Liver (tissue), 9 donors: ENCODE results near the gene NEB. TPM values are rescaled to one million over a fixed set of nuclear protein-coding genes. Genes with fewer than 3 reads are reported as not detected.

ENCODE experiments used
- DNase-seq: peaks from one replicate; pipeline ENCODE4 v3.0.0-alpha.2; 2017; ENCODE audit warnings: low spot score
- H3K27ac ChIP-seq, 2 donors: one replicate each; pipeline ENCODE4 v1.7.0; 2013; ENCODE audit warnings: inconsistent platforms in 2 of 2, low read length in 2 of 2, control low read depth in 1 of 2, low read depth in 1 of 2, mild to moderate bottlenecking in 1 of 2
- H3K27me3 ChIP-seq, 4 donors: one replicate each; pipeline versions ENCODE4 v1.6.1 to v1.7.0; 2013; ENCODE audit warnings: low read length in 3 of 4, inconsistent platforms in 1 of 4, mild to moderate bottlenecking in 1 of 4, moderate library complexity in 1 of 4; ENCODE audit not compliant: control insufficient read depth in 4 of 4, insufficient read depth in 4 of 4
- H3K36me3 ChIP-seq, 4 donors: one replicate each; pipeline versions ENCODE4 v1.6.1 to v1.7.0; 2013; ENCODE audit warnings: low read length in 3 of 4, mild to moderate bottlenecking in 3 of 4, low read depth in 1 of 4, moderate library complexity in 1 of 4; ENCODE audit not compliant: control insufficient read depth in 4 of 4, insufficient read depth in 3 of 4
- H3K4me1 ChIP-seq, 4 donors: one replicate each; pipeline versions ENCODE4 v1.6.1 to v1.7.0; 2013; ENCODE audit warnings: low read length in 3 of 4, mild to moderate bottlenecking in 3 of 4, moderate library complexity in 1 of 4; ENCODE audit not compliant: control insufficient read depth in 4 of 4, insufficient read depth in 4 of 4
- H3K4me3 ChIP-seq, 3 donors: one replicate each; pipeline versions ENCODE4 v1.6.1 to v1.7.0; 2013; ENCODE audit warnings: low read length in 3 of 3, control low read depth in 1 of 3, low read depth in 1 of 3, mild to moderate bottlenecking in 1 of 3
- H3K9ac ChIP-seq, 2 donors: one replicate each; pipeline ENCODE4 v1.7.0; 2013; ENCODE audit warnings: low read length in 2 of 2, mild to moderate bottlenecking in 2 of 2, moderate library complexity in 2 of 2, control low read depth in 1 of 2, low read depth in 1 of 2
- H3K9me3 ChIP-seq, 4 donors: one replicate each; pipeline versions ENCODE4 v1.6.1 to v1.7.0; 2013; ENCODE audit warnings: low read length in 3 of 4; ENCODE audit not compliant: control insufficient read depth in 4 of 4
- CTCF ChIP-seq: fragments of 150-350 bp; IDR thresholded peaks from 2 replicates; pipeline ENCODE4 v1.5.1; 2017; ENCODE audit warnings: improper control_type of control experiment, low read depth, low read length; ENCODE audit not compliant: missing input control
- EGR1 ChIP-seq, 2 donors: IDR thresholded peaks; 2 replicates each; pipeline ENCODE4 v1.6.1; 2016 to 2018; ENCODE audit warnings: antibody characterized with exemption in 2 of 2, low read depth in 2 of 2
- FOXA1 ChIP-seq: IDR thresholded peaks from 2 replicates; pipeline ENCODE4 v1.6.1; 2016; ENCODE audit warnings: antibody characterized with exemption
- FOXA2 ChIP-seq: IDR thresholded peaks from 2 replicates; pipeline ENCODE4 v1.6.1; 2016; ENCODE audit warnings: antibody characterized with exemption
- GABPA ChIP-seq, 2 donors: IDR thresholded peaks in 1 of 2; conservative IDR thresholded peaks in 1 of 2; 2 replicates each; pipeline ENCODE4 v1.6.1; 2016; ENCODE audit warnings: antibody characterized with exemption in 2 of 2, mild to moderate bottlenecking in 1 of 2, moderate library complexity in 1 of 2
- HNF4A ChIP-seq, 2 donors: conservative IDR thresholded peaks; 2 replicates each; pipeline ENCODE4 v1.6.1; 2016; ENCODE audit warnings: antibody characterized with exemption in 2 of 2, mild to moderate bottlenecking in 2 of 2
- JUND ChIP-seq, 2 donors: IDR thresholded peaks; 2 replicates each; pipeline ENCODE4 v1.6.1; 2016; ENCODE audit warnings: antibody characterized with exemption in 2 of 2
- NR2F2 ChIP-seq: IDR thresholded peaks from 2 replicates; pipeline ENCODE4 v1.6.1; 2016; ENCODE audit warnings: antibody characterized with exemption
- RAD21 ChIP-seq, 2 donors: IDR thresholded peaks; 2 replicates each; pipeline ENCODE4 v1.6.1; 2016; ENCODE audit warnings: antibody characterized with exemption in 2 of 2, mild to moderate bottlenecking in 2 of 2
- RXRA ChIP-seq, 2 donors: IDR thresholded peaks; 2 replicates each; pipeline ENCODE4 v1.6.1; 2017 to 2018; ENCODE audit warnings: antibody characterized with exemption in 2 of 2, mild to moderate bottlenecking in 1 of 2
- SP1 ChIP-seq: IDR thresholded peaks from 2 replicates; pipeline ENCODE4 v1.6.1; 2018; ENCODE audit warnings: antibody characterized with exemption, mild to moderate bottlenecking
- YY1 ChIP-seq: IDR thresholded peaks from 2 replicates; pipeline ENCODE4 v1.6.1; 2016; ENCODE audit warnings: antibody characterized with exemption, mild to moderate bottlenecking
- WGBS: extraction: QIAGEN DNeasy Blood & Tissue Kit; methylation state at CpG from one replicate; pipeline ENCODE4 v1.1.7; 2013; 5-methylcytosine and 5-hydroxymethylcytosine counted together
- polyA plus RNA-seq, 2 donors: library from polyadenylated mRNA; stranded (reverse) in 1 of 2; unstranded in 1 of 2; fragments of 200-250 nt in 1 of 2; fragments of >200 nt in 1 of 2; fragmentation: Nextera tagmentation in 1 of 2; extraction: Ambion mirVana in 1 of 2; gene quantifications; one replicate each; pipeline versions ENCODE4 v1.2.1 to v1.2.3, GENCODE V29; 2013 to 2015
- total RNA-seq, 2 donors: library from RNA; depleted of rRNA; stranded (reverse); fragments of >200 nt; gene quantifications; one replicate each; pipeline ENCODE4 v1.2.3, GENCODE V29; 2014
- TF ChIP-seq, protein P1 (sequence below): IDR thresholded peaks from 2 replicates; pipeline ENCODE4 v1.6.1; 2016; ENCODE audit warnings: antibody characterized with exemption, mild to moderate bottlenecking
- TF ChIP-seq, protein P2 (sequence below): IDR thresholded peaks from 2 replicates; pipeline ENCODE4 v1.6.1; 2016; ENCODE audit warnings: antibody characterized with exemption
- donor health status: healthy.
- donor health status: healthy.
- donor health status: healthy.
- donor health status: healthy.
- donor health status: healthy.

NEB gene
- total and polyA plus RNA-seq, 4 donors: 0.28 to 6.4 (median 2.7) TPM

DNA sequence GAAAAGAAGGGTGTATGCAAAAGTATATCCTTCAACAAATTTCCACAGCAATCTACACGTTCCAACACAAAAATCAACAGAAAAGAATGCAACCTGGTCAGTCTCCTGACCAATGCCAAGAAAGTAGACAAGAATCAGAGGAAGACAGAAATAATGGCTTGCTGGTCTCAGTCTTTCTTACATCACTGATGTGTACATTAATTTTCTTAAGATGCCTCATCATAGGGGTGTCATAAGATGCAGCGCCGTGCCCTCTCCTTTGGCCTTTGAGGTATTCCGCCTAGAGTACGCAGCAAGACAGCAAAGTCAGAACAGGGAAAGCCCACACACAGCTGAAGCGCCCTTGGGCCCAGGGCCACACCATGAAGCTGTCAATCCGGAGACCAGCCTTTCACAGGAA is 211.7 kb downstream of the NEB start:
- Histone ChIP-seq H3K4me1 (no peaks in the 10 kb centered on the region), H3K4me3 (no peak overlapping the region), H3K9ac (no peak overlapping the region), H3K36me3 (no peaks in the 10 kb centered on the region), H3K9me3 (no peaks in the 10 kb centered on the region), H3K27ac (no peak overlapping the region), H3K27me3 (no peaks in the 10 kb centered on the region)
- WGBS: 96% methylated on average over 7 of the region's 7 CpGs
- DNase-seq: no peak
- no peak for TF ChIP-seq SP1
- no peak for TF ChIP-seq EGR1 (IDR thresholded peaks at IDR 0.05; ENCODE audit: low read depth in 2 of 2)
- TF ChIP-seq RXRA (IDR thresholded peaks at IDR 0.05): no peak
- TF ChIP-seq JUND (IDR thresholded peaks at IDR 0.05): no peak
- TF ChIP-seq, protein P1, sequence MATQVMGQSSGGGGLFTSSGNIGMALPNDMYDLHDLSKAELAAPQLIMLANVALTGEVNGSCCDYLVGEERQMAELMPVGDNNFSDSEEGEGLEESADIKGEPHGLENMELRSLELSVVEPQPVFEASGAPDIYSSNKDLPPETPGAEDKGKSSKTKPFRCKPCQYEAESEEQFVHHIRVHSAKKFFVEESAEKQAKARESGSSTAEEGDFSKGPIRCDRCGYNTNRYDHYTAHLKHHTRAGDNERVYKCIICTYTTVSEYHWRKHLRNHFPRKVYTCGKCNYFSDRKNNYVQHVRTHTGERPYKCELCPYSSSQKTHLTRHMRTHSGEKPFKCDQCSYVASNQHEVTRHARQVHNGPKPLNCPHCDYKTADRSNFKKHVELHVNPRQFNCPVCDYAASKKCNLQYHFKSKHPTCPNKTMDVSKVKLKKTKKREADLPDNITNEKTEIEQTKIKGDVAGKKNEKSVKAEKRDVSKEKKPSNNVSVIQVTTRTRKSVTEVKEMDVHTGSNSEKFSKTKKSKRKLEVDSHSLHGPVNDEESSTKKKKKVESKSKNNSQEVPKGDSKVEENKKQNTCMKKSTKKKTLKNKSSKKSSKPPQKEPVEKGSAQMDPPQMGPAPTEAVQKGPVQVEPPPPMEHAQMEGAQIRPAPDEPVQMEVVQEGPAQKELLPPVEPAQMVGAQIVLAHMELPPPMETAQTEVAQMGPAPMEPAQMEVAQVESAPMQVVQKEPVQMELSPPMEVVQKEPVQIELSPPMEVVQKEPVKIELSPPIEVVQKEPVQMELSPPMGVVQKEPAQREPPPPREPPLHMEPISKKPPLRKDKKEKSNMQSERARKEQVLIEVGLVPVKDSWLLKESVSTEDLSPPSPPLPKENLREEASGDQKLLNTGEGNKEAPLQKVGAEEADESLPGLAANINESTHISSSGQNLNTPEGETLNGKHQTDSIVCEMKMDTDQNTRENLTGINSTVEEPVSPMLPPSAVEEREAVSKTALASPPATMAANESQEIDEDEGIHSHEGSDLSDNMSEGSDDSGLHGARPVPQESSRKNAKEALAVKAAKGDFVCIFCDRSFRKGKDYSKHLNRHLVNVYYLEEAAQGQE: no peak
- no peak for TF ChIP-seq YY1
- TF ChIP-seq HNF4A (conservative IDR thresholded peaks at IDR 0.05): no peak
- TF ChIP-seq, protein P2, sequence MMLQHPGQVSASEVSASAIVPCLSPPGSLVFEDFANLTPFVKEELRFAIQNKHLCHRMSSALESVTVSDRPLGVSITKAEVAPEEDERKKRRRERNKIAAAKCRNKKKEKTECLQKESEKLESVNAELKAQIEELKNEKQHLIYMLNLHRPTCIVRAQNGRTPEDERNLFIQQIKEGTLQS: no peak
- no peak for TF ChIP-seq FOXA2
- TF ChIP-seq FOXA1: no peak
- no peak for TF ChIP-seq GABPA (IDR thresholded peaks at IDR 0.05 in 1 of 2, conservative IDR thresholded peaks at IDR 0.05 in 1 of 2)
- TF ChIP-seq NR2F2: no peak

- Histone ChIP-seq H3K27me3 (no peaks in the 10 kb centered on the region), H3K4me3 (no peak overlapping the region), H3K36me3 (no peaks in the 10 kb centered on the region), H3K9me3 (no peaks in the 10 kb centered on the region), H3K9ac (no peak overlapping the region), H3K4me1 (no peaks in the 10 kb centered on the region), H3K27ac (no peak overlapping the region)
- TF ChIP-seq GABPA (IDR thresholded peaks at IDR 0.05 in 1 of 2, conservative IDR thresholded peaks at IDR 0.05 in 1 of 2) (no peak), NR2F2 (no peak), RAD21 (IDR thresholded peaks at IDR 0.05) (no peak), EGR1 (IDR thresholded peaks at IDR 0.05; ENCODE audit: low read depth in 2 of 2) (no peak), CTCF (no peak), JUND (IDR thresholded peaks at IDR 0.05) (no peak), FOXA2 (no peak)
- DNase-seq: no peak
- 84% methylated on average over 1 of the region's 1 CpG for WGBS
Observed at GRCh38 chr2:151520976-151521375, 213.3 kb downstream of the NEB start.
